NB4 (cell line): Measurements from ENCODE around the gene CTBP2.

ENCODE experiments used
- DNase-seq: peaks from one replicate; pipeline ENCODE4 v3.0.0; 2010; ENCODE audit warnings: low read depth
- H3K4me3 ChIP-seq: one replicate; pipeline ENCODE4 v1.5.1; 2011; ENCODE audit warnings: mild to moderate bottlenecking, low read depth, low read length, moderate library complexity
- MYC ChIP-seq: IDR thresholded peaks from 2 replicates; pipeline ENCODE4 v1.6.1; 2011; ENCODE audit warnings: low read depth, low read length
- POLR2A ChIP-seq: IDR thresholded peaks from 2 replicates; pipeline ENCODE4 v1.6.1; 2011; ENCODE audit warnings: mild to moderate bottlenecking; ENCODE audit not compliant: insufficient read length; ENCODE audit errors: extremely low read depth
- TF ChIP-seq, protein P1 (sequence below): IDR thresholded peaks from 2 replicates; pipeline ENCODE4 v1.6.1; 2011; ENCODE audit warnings: low read depth, low read length
- TF ChIP-seq, protein P2 (sequence below): IDR thresholded peaks from one replicate; pipeline ENCODE4 v1.5.1; 2012; ENCODE audit warnings: low read depth, low read length

Gene CTBP2

GRCh38 chr10:125140151-125140550 is 20.2 kb downstream of the CTBP2 start:
- no peak for DNase-seq
- H3K4me3 ChIP-seq, result no peak overlapping the region
- TF ChIP-seq MYC (no peak), POLR2A (no peak)
- TF ChIP-seq, protein P1, sequence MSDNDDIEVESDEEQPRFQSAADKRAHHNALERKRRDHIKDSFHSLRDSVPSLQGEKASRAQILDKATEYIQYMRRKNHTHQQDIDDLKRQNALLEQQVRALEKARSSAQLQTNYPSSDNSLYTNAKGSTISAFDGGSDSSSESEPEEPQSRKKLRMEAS, result no peak
- TF ChIP-seq, protein P2, sequence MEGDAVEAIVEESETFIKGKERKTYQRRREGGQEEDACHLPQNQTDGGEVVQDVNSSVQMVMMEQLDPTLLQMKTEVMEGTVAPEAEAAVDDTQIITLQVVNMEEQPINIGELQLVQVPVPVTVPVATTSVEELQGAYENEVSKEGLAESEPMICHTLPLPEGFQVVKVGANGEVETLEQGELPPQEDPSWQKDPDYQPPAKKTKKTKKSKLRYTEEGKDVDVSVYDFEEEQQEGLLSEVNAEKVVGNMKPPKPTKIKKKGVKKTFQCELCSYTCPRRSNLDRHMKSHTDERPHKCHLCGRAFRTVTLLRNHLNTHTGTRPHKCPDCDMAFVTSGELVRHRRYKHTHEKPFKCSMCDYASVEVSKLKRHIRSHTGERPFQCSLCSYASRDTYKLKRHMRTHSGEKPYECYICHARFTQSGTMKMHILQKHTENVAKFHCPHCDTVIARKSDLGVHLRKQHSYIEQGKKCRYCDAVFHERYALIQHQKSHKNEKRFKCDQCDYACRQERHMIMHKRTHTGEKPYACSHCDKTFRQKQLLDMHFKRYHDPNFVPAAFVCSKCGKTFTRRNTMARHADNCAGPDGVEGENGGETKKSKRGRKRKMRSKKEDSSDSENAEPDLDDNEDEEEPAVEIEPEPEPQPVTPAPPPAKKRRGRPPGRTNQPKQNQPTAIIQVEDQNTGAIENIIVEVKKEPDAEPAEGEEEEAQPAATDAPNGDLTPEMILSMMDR, result no peak

GRCh38 chr10:125137601-125138438 is 22.5 kb downstream of the CTBP2 start:
- no peak overlapping the region for H3K4me3 ChIP-seq
- no peak for TF ChIP-seq MYC
- no peak for TF ChIP-seq POLR2A
- TF ChIP-seq, protein P2, result no peak
- TF ChIP-seq, protein P1, result no peak
- no peak for DNase-seq

- TF ChIP-seq, protein P2, result no peak
- TF ChIP-seq POLR2A (no peak), MYC (no peak)
- TF ChIP-seq, protein P1, result no peak
- H3K4me3 ChIP-seq, result no peak overlapping the region
- DNase-seq, result no peak
These were observed 24.3 kb downstream of the CTBP2 start for GRCh38 chr10:125136087-125136486.

DNA sequence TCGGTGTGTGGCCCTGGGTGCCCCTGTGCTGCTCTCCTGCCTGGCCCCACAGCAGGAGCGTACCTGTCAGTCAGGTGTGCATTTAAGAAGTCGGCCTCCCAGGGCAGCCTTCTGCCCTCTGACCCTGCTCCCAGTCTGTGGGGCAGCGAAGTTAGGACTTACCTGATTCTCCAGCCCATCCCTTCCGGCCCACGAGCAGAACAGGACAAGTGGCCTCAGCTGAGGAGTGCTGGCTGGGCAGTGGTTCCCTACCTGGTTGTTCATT is 24.7 kb downstream of the CTBP2 start:
- TF ChIP-seq, protein P2, result no peak
- TF ChIP-seq MYC, result no peak
- TF ChIP-seq, protein P1, result no peak
- TF ChIP-seq POLR2A, result no peak
- no peak for DNase-seq
- no peak overlapping the region for H3K4me3 ChIP-seq

GRCh38 chr10:125134916-125135770 is 25.2 kb downstream of the CTBP2 start:
- H3K4me3 ChIP-seq, result no peak overlapping the region
- TF ChIP-seq, protein P2, result no peak
- TF ChIP-seq, protein P1, result no peak
- TF ChIP-seq POLR2A (no peak), MYC (no peak)
- no peak for DNase-seq
